ENCODE data around the gene MAD1L1. TPM values are rescaled to one million over a fixed set of nuclear protein-coding genes. Genes with fewer than 3 reads are reported as not detected.

Gene MAD1L1
- total and polyA plus RNA-seq, 2 of the 13 experiments (the other 11 are each of a cell fraction or from before 2014, with no cell fraction given) = 17.4 to 64.7 TPM

- intact Hi-C loops (cut with micrococcal nuclease; ENCODE audit: unreplicated experiment) (no loop called here), in situ Hi-C loops (cut with HindIII; ENCODE audit: extremely low pct_ligation_motif_present, low pct_unique_long_range_greater_than_20kb) (no loop called here)
- DNase-seq (ENCODE audit: low spot score) (no peak), ATAC-seq (no peak), FAIRE-seq (no peak)
- Histone ChIP-seq H3K36me3 (replicated peaks in 1 of 2; ENCODE audit: control insufficient read depth in 1 of 2, insufficient read depth in 2 of 2, low read length in 2 of 2) (peaks cover 1 to 10% of the 10 kb centered on the region in 2 experiments; a peak in 3 of 5 replicates), H3K4me3 (replicated peaks in 1 of 3; ENCODE audit: insufficient read depth in 1 of 3, low read depth in 2 of 3, low read length in 3 of 3) (no peak overlapping the region), H2AFZ (ENCODE audit: low read length) (no peak overlapping the region), H3K27me3 (ENCODE audit: control insufficient read depth in 1 of 2, insufficient read depth in 2 of 2, low read length in 2 of 2) (no peaks in the 10 kb centered on the region), H3K79me2 (ENCODE audit: insufficient read depth, low read length) (no peaks in the 10 kb centered on the region), H4K20me1 (ENCODE audit: insufficient read depth, low read length) (no peaks in the 10 kb centered on the region), H3K27ac (ENCODE audit: extremely low read length, insufficient read depth, low read length) (no peak overlapping the region), H3K9ac (ENCODE audit: insufficient read depth, low read depth, low read length) (no peak overlapping the region), H3K4me1 (ENCODE audit: insufficient read depth, low read length) (no peaks in the 10 kb centered on the region), H3K4me2 (ENCODE audit: low read depth, low read length) (no peak overlapping the region), H3K9me3 (ENCODE audit: low read length) (no peaks in the 10 kb centered on the region)
- TF ChIP-seq GZF1 (CRISPR knock-in tag; IDR thresholded peaks at IDR 0.05) (no peak), RBFOX2 (IDR thresholded peaks at IDR 0.05; ENCODE audit: low read depth, low read length) (no peak), ZNF792 (CRISPR knock-in tag; IDR thresholded peaks at IDR 0.05) (no peak), KAT7 (CRISPR knock-in tag; IDR thresholded peaks at IDR 0.05; ENCODE audit: borderline replicate concordance) (no peak), ATF5 (CRISPR knock-in tag; IDR thresholded peaks at IDR 0.05; ENCODE audit: low read depth) (no peak), ZIK1 (CRISPR knock-in tag; IDR thresholded peaks at IDR 0.05; ENCODE audit: borderline replicate concordance, low read depth) (no peak), MATR3 (CRISPR knock-in tag; IDR thresholded peaks at IDR 0.05) (no peak), ZNF12 (CRISPR knock-in tag; IDR thresholded peaks at IDR 0.05) (no peak), DBP (CRISPR knock-in tag; IDR thresholded peaks at IDR 0.05; ENCODE audit: not compliant biosample characterization) (no peak), MIER3 (CRISPR knock-in tag; IDR thresholded peaks at IDR 0.05; ENCODE audit: borderline replicate concordance) (no peak), ZNF317 (CRISPR knock-in tag; IDR thresholded peaks at IDR 0.05) (no peak), MAZ (IDR thresholded peaks at IDR 0.05; ENCODE audit: borderline replicate concordance, low read depth, low read length) (no peak), MAZ (CRISPR knock-in tag; IDR thresholded peaks at IDR 0.05; ENCODE audit: low read depth) (no peak), ZNF598 (CRISPR knock-in tag; IDR thresholded peaks at IDR 0.05; ENCODE audit: borderline replicate concordance) (no peak)
- TF ChIP-seq, protein P1, sequence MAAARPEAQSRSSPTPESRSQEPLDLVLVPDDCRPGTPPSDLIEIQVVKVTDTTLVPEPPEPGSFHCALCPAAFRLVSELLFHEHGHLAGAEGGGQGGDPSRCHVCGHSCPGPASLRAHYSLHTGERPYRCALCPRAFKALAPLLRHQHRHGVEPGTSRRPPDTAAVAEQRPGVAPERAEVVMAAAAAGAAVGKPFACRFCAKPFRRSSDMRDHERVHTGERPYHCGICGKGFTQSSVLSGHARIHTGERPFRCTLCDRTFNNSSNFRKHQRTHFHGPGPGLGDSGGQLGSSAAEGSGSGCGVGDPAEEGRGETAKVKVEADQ (CRISPR knock-in tag; IDR thresholded peaks at IDR 0.05; ENCODE audit: borderline replicate concordance) = no peak
- TF ChIP-seq, protein P2, sequence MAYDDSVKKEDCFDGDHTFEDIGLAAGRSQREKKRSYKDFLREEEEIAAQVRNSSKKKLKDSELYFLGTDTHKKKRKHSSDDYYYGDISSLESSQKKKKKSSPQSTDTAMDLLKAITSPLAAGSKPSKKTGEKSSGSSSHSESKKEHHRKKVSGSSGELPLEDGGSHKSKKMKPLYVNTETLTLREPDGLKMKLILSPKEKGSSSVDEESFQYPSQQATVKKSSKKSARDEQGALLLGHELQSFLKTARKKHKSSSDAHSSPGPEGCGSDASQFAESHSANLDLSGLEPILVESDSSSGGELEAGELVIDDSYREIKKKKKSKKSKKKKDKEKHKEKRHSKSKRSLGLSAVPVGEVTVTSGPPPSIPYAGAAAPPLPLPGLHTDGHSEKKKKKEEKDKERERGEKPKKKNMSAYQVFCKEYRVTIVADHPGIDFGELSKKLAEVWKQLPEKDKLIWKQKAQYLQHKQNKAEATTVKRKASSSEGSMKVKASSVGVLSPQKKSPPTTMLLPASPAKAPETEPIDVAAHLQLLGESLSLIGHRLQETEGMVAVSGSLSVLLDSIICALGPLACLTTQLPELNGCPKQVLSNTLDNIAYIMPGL (CRISPR knock-in tag; IDR thresholded peaks at IDR 0.05; ENCODE audit: borderline replicate concordance in 1 of 2, low read depth in 1 of 2) = no peak
- 90% methylated on average over 4 of the region's 11 CpGs for WGBS (ENCODE audit: low lambda C conversion rate)
- BruUV-seq (replicated peaks) = no TSS peak
- ChIA-PET POLR2A (no interaction called here), CTCF (ENCODE audit: low intra/inter-chr PET ratio, low total read pairs) (no interaction called here)
Observed at GRCh38 chr7:1937252-1937605, 295.5 kb downstream of the MAD1L1 start.

All from HepG2 (cell line).